HepG2 (cell line): Measurements from ENCODE around the gene VMO1. TPM values are rescaled to one million over a fixed set of nuclear protein-coding genes. Genes with fewer than 3 reads are reported as not detected.

ENCODE experiments used
- ATF1 ChIP-seq: IDR thresholded peaks from 2 replicates; pipeline ENCODE4 v1.6.1; 2016; ENCODE audit warnings: mild to moderate bottlenecking, control low read depth
- GABPA ChIP-seq, 2 experiments: IDR thresholded peaks; 2 replicates each; pipeline ENCODE4 v1.6.1; 2011 to 2016; ENCODE audit warnings: low read depth in 2 of 2, low read length in 1 of 2, missing biosample characterization in 1 of 2, missing genetic modification characterization in 1 of 2
- KAT7 ChIP-seq: IDR thresholded peaks from 2 replicates; pipeline ENCODE4 v1.6.1; 2018; ENCODE audit warnings: borderline replicate concordance, missing compliant biosample characterization
- KLF13 ChIP-seq: sonication (generic); formaldehyde crosslinking; IDR thresholded peaks from 2 replicates; pipeline ENCODE4 v1.4.0; 2020; ENCODE audit warnings: mild to moderate bottlenecking, missing genetic modification reagents
- LCORL ChIP-seq, 2 experiments: fragments of 450-650 bp in 1 of 2; sonication (generic) in 1 of 2; formaldehyde crosslinking in 1 of 2; IDR thresholded peaks; 2 replicates each; pipeline versions ENCODE4 v1.5.0 to v1.6.1; 2017 to 2020; ENCODE audit warnings: antibody characterized with exemption in 1 of 2, missing genetic modification reagents in 1 of 2
- PHF20 ChIP-seq: sonication (generic); formaldehyde crosslinking; IDR thresholded peaks from 2 replicates; pipeline ENCODE4 v1.5.0; 2020; ENCODE audit warnings: mild to moderate bottlenecking, missing genetic modification reagents
- ZNF207 ChIP-seq: fragments of 450-650 bp; IDR thresholded peaks from 2 replicates; pipeline ENCODE4 v1.6.1; 2016; ENCODE audit warnings: antibody characterized with exemption, borderline replicate concordance
- ZNF24 ChIP-seq: fragments of 450-650 bp; IDR thresholded peaks from 2 replicates; pipeline ENCODE4 v1.6.1; 2017; ENCODE audit warnings: antibody characterized with exemption, mild to moderate bottlenecking
- ZNF777 ChIP-seq: sonication (generic); formaldehyde crosslinking; IDR thresholded peaks from 2 replicates; pipeline ENCODE4 v1.4.0; 2020; ENCODE audit warnings: missing genetic modification reagents
- ZSCAN29 ChIP-seq: sonication (generic); formaldehyde crosslinking; conservative IDR thresholded peaks from 2 replicates; pipeline ENCODE4 v1.4.0; 2020; ENCODE audit warnings: mild to moderate bottlenecking, missing genetic modification reagents
- polyA plus RNA-seq, 8 experiments: library from polyadenylated mRNA; depleted of rRNA in 3 of 8; stranded (reverse) in 7 of 8; unstranded in 1 of 8; fragments of >200 nt; fragmentation: Illumina TruSeq in 4 of 8; extraction: Trizol in 4 of 8; gene quantifications; 2 replicates each; pipeline versions ENCODE4 v1.2.1 to v1.2.3, GENCODE V29; 2011 to 2016; ENCODE audit warnings: low read depth in 4 of 8, missing spikeins in 1 of 8, mixed read lengths in 1 of 8; ENCODE audit not compliant: insufficient read depth in 1 of 8
- total RNA-seq, 5 experiments: library from RNA; depleted of rRNA; stranded (reverse); fragments of >200 nt; fragmentation: Illumina TruSeq; extraction: Trizol; gene quantifications; 2 replicates each; pipeline ENCODE4 v1.2.3, GENCODE V29; 2016; ENCODE audit warnings: low read depth in 1 of 5
- TF ChIP-seq, protein P1 (sequence below): sonication (generic); formaldehyde crosslinking; conservative IDR thresholded peaks from 2 replicates; pipeline ENCODE4 v1.4.0; 2020; ENCODE audit warnings: missing genetic modification reagents
- TF ChIP-seq, protein P2 (sequence below): sonication (generic); formaldehyde crosslinking; IDR thresholded peaks from 2 replicates; pipeline ENCODE4 v1.5.0; 2020; ENCODE audit warnings: mild to moderate bottlenecking, missing genetic modification reagents, moderate library complexity
- TF ChIP-seq, protein P3 (sequence below): IDR thresholded peaks from 2 replicates; pipeline ENCODE4 v1.6.1; 2016; ENCODE audit warnings: low read depth
- TF ChIP-seq, protein P4 (sequence below): sonication (generic); formaldehyde crosslinking; conservative IDR thresholded peaks from 2 replicates; pipeline ENCODE4 v1.8.0; 2022; ENCODE audit warnings: mild to moderate bottlenecking, moderate library complexity, missing genetic modification reagents
- TF ChIP-seq, protein P5 (sequence below): sonication (generic); formaldehyde crosslinking; IDR thresholded peaks from 2 replicates; pipeline ENCODE4 v1.9.0; 2021; ENCODE audit warnings: missing genetic modification reagents, mild to moderate bottlenecking, borderline replicate concordance
- TF ChIP-seq, protein P6 (sequence below): sonication (generic); formaldehyde crosslinking; IDR thresholded peaks from 2 replicates; pipeline ENCODE4 v1.4.0; 2020; ENCODE audit warnings: missing genetic modification reagents
- TF ChIP-seq, protein P7 (sequence below): sonication (generic); formaldehyde crosslinking; IDR thresholded peaks from 2 replicates; pipeline ENCODE4 v1.8.0; 2022; ENCODE audit warnings: low read depth, missing genetic modification reagents

VMO1 gene
- total and polyA plus RNA-seq, 2 of the 13 experiments (the other 11 are each of a cell fraction or from before 2014, with no cell fraction given), result not detected

DNA sequence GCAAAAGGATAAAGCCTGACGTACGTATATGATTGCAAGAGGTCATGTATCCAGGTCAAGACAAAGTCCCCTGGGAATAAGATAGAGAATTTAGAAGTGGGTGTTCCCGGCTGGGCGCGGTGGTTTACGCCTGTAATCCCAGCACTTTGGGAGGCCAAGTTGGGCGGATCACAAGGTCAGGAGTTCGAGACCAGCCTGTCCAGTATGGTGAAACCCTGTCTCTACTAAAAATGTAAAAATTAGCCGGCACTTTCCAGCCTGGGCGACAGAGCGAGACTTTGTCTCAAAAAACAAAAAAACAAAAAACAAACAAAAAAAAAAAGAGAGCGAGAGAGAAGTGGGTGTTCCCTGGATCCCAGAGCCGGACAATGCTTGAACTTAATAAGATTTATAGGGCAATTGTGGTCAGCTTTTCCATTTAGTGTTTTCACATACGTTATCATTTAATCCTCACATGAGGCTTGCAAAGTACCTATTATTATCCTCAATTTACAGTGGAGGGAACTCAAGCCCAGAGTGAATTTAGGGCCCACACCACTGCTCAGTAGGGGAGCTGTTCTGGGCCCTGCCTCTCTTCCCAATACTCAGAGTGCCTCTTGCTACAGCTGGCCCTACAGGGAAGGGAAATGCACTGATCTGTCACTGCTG, 2.1 kb upstream of the VMO1 start (continued):
- TF ChIP-seq, protein P1, sequence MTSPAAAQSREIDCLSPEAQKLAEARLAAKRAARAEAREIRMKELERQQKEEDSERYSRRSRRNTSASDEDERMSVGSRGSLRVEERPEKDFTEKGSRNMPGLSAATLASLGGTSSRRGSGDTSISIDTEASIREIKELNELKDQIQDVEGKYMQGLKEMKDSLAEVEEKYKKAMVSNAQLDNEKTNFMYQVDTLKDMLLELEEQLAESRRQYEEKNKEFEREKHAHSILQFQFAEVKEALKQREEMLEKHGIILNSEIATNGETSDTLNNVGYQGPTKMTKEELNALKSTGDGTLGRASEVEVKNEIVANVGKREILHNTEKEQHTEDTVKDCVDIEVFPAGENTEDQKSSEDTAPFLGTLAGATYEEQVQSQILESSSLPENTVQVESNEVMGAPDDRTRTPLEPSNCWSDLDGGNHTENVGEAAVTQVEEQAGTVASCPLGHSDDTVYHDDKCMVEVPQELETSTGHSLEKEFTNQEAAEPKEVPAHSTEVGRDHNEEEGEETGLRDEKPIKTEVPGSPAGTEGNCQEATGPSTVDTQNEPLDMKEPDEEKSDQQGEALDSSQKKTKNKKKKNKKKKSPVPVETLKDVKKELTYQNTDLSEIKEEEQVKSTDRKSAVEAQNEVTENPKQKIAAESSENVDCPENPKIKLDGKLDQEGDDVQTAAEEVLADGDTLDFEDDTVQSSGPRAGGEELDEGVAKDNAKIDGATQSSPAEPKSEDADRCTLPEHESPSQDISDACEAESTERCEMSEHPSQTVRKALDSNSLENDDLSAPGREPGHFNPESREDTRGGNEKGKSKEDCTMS (CRISPR knock-in tag), result no peak
- TF ChIP-seq KAT7 (CRISPR knock-in tag) (no peak), KLF13 (CRISPR knock-in tag) (no peak), ZNF207 (no peak), ZNF777 (CRISPR knock-in tag) (no peak; the same call in 1 of the 2 replicates), GABPA (IDR thresholded peaks at IDR 0.05; ENCODE audit: low read depth, low read length) (no peak), GABPA (CRISPR knock-in tag; IDR thresholded peaks at IDR 0.05; ENCODE audit: low read depth) (0 out of 2 replicates have a peak, but pooled peaks have one; percentile 32), ZSCAN29 (CRISPR knock-in tag) (no peak), ATF1 (CRISPR knock-in tag) (peak; percentile 36; the same call in 1 of the 2 replicates), LCORL (IDR thresholded peaks at IDR 0.05) (0 out of 2 replicates have a peak, but pooled peaks have one; percentile 8), LCORL (CRISPR knock-in tag; IDR thresholded peaks at IDR 0.05) (no peak), PHF20 (CRISPR knock-in tag) (no peak), ZNF24 (no peak)
- TF ChIP-seq, protein P2, sequence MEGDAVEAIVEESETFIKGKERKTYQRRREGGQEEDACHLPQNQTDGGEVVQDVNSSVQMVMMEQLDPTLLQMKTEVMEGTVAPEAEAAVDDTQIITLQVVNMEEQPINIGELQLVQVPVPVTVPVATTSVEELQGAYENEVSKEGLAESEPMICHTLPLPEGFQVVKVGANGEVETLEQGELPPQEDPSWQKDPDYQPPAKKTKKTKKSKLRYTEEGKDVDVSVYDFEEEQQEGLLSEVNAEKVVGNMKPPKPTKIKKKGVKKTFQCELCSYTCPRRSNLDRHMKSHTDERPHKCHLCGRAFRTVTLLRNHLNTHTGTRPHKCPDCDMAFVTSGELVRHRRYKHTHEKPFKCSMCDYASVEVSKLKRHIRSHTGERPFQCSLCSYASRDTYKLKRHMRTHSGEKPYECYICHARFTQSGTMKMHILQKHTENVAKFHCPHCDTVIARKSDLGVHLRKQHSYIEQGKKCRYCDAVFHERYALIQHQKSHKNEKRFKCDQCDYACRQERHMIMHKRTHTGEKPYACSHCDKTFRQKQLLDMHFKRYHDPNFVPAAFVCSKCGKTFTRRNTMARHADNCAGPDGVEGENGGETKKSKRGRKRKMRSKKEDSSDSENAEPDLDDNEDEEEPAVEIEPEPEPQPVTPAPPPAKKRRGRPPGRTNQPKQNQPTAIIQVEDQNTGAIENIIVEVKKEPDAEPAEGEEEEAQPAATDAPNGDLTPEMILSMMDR (CRISPR knock-in tag), result no peak
- TF ChIP-seq, protein P3, sequence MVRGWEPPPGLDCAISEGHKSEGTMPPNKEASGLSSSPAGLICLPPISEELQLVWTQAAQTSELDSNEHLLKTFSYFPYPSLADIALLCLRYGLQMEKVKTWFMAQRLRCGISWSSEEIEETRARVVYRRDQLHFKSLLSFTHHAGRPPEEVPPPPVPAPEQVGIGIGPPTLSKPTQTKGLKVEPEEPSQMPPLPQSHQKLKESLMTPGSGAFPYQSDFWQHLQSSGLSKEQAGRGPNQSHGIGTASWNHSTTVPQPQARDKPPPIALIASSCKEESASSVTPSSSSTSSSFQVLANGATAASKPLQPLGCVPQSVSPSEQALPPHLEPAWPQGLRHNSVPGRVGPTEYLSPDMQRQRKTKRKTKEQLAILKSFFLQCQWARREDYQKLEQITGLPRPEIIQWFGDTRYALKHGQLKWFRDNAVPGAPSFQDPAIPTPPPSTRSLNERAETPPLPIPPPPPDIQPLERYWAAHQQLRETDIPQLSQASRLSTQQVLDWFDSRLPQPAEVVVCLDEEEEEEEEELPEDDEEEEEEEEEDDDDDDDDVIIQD (CRISPR knock-in tag), result 0 out of 2 replicates have a peak, but pooled peaks have one; percentile 4
- TF ChIP-seq, protein P4, sequence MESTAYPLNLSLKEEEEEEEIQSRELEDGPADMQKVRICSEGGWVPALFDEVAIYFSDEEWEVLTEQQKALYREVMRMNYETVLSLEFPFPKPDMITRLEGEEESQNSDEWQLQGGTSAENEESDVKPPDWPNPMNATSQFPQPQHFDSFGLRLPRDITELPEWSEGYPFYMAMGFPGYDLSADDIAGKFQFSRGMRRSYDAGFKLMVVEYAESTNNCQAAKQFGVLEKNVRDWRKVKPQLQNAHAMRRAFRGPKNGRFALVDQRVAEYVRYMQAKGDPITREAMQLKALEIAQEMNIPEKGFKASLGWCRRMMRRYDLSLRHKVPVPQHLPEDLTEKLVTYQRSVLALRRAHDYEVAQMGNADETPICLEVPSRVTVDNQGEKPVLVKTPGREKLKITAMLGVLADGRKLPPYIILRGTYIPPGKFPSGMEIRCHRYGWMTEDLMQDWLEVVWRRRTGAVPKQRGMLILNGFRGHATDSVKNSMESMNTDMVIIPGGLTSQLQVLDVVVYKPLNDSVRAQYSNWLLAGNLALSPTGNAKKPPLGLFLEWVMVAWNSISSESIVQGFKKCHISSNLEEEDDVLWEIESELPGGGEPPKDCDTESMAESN (CRISPR knock-in tag), result 0 out of 2 replicates have a peak, but pooled peaks have one; percentile 28
- TF ChIP-seq, protein P5, sequence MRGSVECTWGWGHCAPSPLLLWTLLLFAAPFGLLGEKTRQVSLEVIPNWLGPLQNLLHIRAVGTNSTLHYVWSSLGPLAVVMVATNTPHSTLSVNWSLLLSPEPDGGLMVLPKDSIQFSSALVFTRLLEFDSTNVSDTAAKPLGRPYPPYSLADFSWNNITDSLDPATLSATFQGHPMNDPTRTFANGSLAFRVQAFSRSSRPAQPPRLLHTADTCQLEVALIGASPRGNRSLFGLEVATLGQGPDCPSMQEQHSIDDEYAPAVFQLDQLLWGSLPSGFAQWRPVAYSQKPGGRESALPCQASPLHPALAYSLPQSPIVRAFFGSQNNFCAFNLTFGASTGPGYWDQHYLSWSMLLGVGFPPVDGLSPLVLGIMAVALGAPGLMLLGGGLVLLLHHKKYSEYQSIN (CRISPR knock-in tag), result no peak
- TF ChIP-seq, protein P6, sequence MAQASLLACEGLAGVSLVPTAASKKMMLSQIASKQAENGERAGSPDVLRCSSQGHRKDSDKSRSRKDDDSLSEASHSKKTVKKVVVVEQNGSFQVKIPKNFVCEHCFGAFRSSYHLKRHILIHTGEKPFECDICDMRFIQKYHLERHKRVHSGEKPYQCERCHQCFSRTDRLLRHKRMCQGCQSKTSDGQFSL, result peak; percentile 11; the same call in 1 of the 2 replicates
- TF ChIP-seq, protein P7, sequence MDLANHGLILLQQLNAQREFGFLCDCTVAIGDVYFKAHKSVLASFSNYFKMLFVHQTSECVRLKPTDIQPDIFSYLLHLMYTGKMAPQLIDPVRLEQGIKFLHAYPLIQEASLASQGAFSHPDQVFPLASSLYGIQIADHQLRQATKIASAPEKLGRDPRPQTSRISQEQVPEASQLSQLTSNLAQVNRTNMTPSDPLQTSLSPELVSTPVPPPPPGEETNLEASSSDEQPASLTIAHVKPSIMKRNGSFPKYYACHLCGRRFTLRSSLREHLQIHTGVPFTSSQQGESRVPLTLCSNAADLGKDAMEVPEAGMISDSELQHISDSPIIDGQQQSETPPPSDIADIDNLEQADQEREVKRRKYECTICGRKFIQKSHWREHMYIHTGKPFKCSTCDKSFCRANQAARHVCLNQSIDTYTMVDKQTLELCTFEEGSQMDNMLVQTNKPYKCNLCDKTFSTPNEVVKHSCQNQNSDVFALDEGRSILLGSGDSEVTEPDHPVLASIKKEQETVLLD (CRISPR knock-in tag), result no peak
